Measurements from ENCODE around the gene FBN3.

Gene FBN3

DNA sequence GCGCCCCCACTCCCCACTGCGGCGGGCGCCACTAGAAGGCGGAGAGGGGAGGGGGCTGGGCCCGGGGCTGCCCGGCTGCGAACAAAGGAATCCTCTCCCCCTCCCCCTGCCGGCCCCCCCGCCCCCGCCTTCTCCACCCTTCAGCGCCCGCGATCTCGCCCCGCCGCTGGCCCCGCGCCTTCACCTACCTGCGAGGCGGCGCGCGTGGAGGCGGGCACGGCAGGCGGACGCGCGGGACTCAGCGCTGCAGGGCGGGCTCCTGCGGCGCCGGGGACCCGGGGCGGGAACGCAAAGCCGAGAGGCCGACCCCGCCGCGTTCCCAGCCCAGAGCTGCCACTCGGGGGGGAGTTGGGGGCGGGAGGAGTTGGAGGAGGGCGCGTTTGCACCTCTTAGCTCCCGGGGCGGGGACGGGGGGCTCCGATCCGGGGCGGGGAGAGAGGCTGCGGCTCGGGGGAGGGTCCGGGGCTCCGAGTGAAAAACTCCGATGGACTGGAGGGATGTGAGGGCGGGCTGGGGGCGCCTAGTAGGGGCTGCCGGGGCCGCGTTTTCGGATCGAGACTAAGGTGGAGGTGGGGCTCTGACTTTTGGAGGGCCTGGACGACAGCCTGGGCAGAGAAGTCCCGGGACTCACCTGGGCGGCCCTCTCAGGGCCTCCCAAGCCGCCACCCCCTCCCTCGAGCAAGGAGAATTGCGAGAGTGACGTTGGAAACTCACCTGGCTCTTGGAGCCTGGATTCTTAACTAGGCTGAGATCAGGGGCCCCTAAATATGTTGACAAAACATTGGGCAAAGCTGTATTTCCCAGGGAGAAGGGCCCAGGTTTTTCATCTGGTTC, at the start of gene FBN3:
Gene FBN3 (minus strand): TSS at position 332 of the 834 bp plus-strand sequence. CDS start 2,112 bp downstream, outside the sequence.
- no peak within 1 kb of the TSS for H3K27ac ChIP-seq
- no peak for TF ChIP-seq ZFX (IDR thresholded peaks at IDR 0.05; ENCODE audit: borderline replicate concordance)
- TF ChIP-seq, protein P1, sequence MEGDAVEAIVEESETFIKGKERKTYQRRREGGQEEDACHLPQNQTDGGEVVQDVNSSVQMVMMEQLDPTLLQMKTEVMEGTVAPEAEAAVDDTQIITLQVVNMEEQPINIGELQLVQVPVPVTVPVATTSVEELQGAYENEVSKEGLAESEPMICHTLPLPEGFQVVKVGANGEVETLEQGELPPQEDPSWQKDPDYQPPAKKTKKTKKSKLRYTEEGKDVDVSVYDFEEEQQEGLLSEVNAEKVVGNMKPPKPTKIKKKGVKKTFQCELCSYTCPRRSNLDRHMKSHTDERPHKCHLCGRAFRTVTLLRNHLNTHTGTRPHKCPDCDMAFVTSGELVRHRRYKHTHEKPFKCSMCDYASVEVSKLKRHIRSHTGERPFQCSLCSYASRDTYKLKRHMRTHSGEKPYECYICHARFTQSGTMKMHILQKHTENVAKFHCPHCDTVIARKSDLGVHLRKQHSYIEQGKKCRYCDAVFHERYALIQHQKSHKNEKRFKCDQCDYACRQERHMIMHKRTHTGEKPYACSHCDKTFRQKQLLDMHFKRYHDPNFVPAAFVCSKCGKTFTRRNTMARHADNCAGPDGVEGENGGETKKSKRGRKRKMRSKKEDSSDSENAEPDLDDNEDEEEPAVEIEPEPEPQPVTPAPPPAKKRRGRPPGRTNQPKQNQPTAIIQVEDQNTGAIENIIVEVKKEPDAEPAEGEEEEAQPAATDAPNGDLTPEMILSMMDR (IDR thresholded peaks at IDR 0.05) = no peak

GRCh38 chr19:8196271-8196927, 47.0 kb upstream of the FBN3 start:
- TF ChIP-seq ZFX (IDR thresholded peaks at IDR 0.05; ENCODE audit: borderline replicate concordance) = no peak
- TF ChIP-seq, protein P1 (IDR thresholded peaks at IDR 0.05) = no peak
- H3K27ac ChIP-seq = no peak overlapping the region

DNA sequence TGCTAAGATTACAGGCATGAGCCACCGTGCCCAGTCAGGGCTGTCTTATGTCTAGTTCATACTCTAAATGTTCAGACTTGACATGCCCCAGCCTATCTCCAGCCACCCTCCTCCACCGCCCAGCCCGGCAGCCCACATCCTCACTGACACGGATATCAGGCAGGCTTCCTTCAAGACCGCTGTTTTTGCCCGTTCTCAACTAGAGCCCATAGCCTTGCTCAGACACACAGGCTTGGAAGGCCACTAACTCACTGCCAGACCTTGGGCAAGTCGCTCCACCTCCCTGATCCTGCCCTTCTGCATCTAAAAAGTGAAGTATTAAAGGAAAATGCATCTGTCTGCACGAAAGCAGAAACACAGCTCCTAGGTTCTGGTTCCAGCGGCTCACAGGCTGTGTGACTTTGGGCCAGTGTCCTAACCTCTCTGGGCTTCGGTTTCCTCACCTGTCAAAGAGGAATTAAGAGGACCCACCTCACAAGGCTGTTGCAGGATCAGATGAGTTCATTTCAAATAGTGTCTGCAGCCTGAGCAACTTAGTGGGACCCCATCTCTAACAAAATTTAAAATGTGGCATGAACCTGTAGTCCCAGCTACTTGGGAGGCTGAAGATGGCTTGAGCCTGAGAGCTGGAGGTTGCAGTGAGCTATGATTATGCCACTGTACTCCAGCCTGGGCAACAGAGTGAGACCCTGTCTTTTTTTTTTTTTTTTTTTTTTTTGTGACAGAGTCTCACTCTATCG, 45.3 kb upstream of the FBN3 start:
- TF ChIP-seq ZFX (IDR thresholded peaks at IDR 0.05; ENCODE audit: borderline replicate concordance) = no peak
- TF ChIP-seq, protein P1 (IDR thresholded peaks at IDR 0.05) = no peak
- no peak overlapping the region for H3K27ac ChIP-seq

GRCh38 chr19:8192221-8192820, 42.9 kb upstream of the FBN3 start:
- no peak overlapping the region for H3K27ac ChIP-seq
- no peak for TF ChIP-seq ZFX (IDR thresholded peaks at IDR 0.05; ENCODE audit: borderline replicate concordance)
- TF ChIP-seq, protein P1 (IDR thresholded peaks at IDR 0.05) = no peak

- TF ChIP-seq, protein P1 (IDR thresholded peaks at IDR 0.05) = no peak
- no peak for TF ChIP-seq ZFX (IDR thresholded peaks at IDR 0.05; ENCODE audit: borderline replicate concordance)
- H3K27ac ChIP-seq = no peak overlapping the region
Observed at GRCh38 chr19:8185343-8186068, 36.1 kb upstream of the FBN3 start.

- no peak overlapping the region for H3K27ac ChIP-seq
- TF ChIP-seq, protein P1 (IDR thresholded peaks at IDR 0.05) = no peak
Observed at GRCh38 chr19:8184274-8184673, 34.9 kb upstream of the FBN3 start.
